Stimulated activated memory B cell treated with anti-CD40 and anti-IgM and Interleukin-4, amounts not matched to agents 10 μg/mL and 1 μg/mL and 100 μg/mL, for 72 hours (primary cell): ENCODE measurements around the gene TEX9.
"Not testable (repeated sequence)": the region's sequence is repeated elsewhere in the genome, so short reads cannot be mapped to it uniquely, and the experiment has no call there.

ENCODE experiments used
- ATAC-seq: fragments of 150-1000 bp; cut with Tn5 transposase; 2 replicates; pipeline ENCODE4 v1.10.0; 2021
- H3K27ac Mint-ChIP-seq: one replicate; pipeline ENCODE4 v1.8.0; 2022; ENCODE audit warnings: mild to moderate bottlenecking, mixed read lengths
- H3K27me3 Mint-ChIP-seq: one replicate; pipeline ENCODE4 v1.8.0; 2022; ENCODE audit warnings: mixed read lengths
- H3K36me3 Mint-ChIP-seq: one replicate; pipeline ENCODE4 v1.8.0; 2022; ENCODE audit warnings: mixed read lengths
- H3K4me1 Mint-ChIP-seq: one replicate; pipeline ENCODE4 v1.8.0; 2022; ENCODE audit warnings: mixed read lengths
- H3K4me3 Mint-ChIP-seq: one replicate; pipeline ENCODE4 v1.8.0; 2022; ENCODE audit warnings: mild to moderate bottlenecking, moderate library complexity, mixed read lengths
- H3K9me3 Mint-ChIP-seq: one replicate; pipeline ENCODE4 v1.8.0; 2022; ENCODE audit warnings: mixed read lengths

TEX9 gene

GRCh38 chr15:56365075-56365711 is at the start of gene TEX9:
Gene TEX9, plus strand, starts transcription at chr15:56365426. Its CDS starts 25 bp downstream, at chr15:56365451.
- H3K4me1 Mint-ChIP-seq, result peaks cover 21% of the 10 kb centered on the region
- no peaks in the 10 kb centered on the region for H3K36me3 Mint-ChIP-seq
- H3K4me3 Mint-ChIP-seq, result peak within 1 kb of the TSS; percentile 93
- H3K9me3 Mint-ChIP-seq, result peaks cover 4% of the 10 kb centered on the region
- H3K27me3 Mint-ChIP-seq, result no peaks in the 10 kb centered on the region
- peak; percentile 98 for ATAC-seq
- peak within 1 kb of the TSS; percentile 82 for H3K27ac Mint-ChIP-seq

GRCh38 chr15:56316561-56316960 is 48.7 kb upstream of the TEX9 start:
- H3K27ac Mint-ChIP-seq, H3K4me1 Mint-ChIP-seq, H3K27me3 Mint-ChIP-seq, H3K9me3 Mint-ChIP-seq, H3K4me3 Mint-ChIP-seq, ATAC-seq: not testable (repeated sequence)
- H3K36me3 Mint-ChIP-seq, result peaks cover 16% of the 10 kb centered on the region

GRCh38 chr15:56320316-56320715 is 44.9 kb upstream of the TEX9 start:
- Mint-ChIP-seq H3K27ac (no peak overlapping the region), H3K27me3 (no peaks in the 10 kb centered on the region), H3K9me3 (peaks cover 9% of the 10 kb centered on the region), H3K4me1 (peaks cover 7% of the 10 kb centered on the region), H3K4me3 (no peak overlapping the region), H3K36me3 (peaks cover 16% of the 10 kb centered on the region)
- ATAC-seq, result no peak

GRCh38 chr15:56320861-56321260 is 44.4 kb upstream of the TEX9 start:
- peaks cover 9% of the 10 kb centered on the region for H3K9me3 Mint-ChIP-seq

GRCh38 chr15:56322444-56322843 is 42.8 kb upstream of the TEX9 start:
- ATAC-seq, result no peak
- Mint-ChIP-seq H3K9me3 (peaks cover 6% of the 10 kb centered on the region), H3K27ac (no peak overlapping the region), H3K4me1 (peaks cover 7% of the 10 kb centered on the region), H3K36me3 (peaks cover 11% of the 10 kb centered on the region), H3K27me3 (no peaks in the 10 kb centered on the region), H3K4me3 (no peak overlapping the region)

More at GRCh38 chr15:56320861-56321260, 44.4 kb upstream of the TEX9 start:
- ATAC-seq, result no peak
- no peaks in the 10 kb centered on the region for H3K27me3 Mint-ChIP-seq
- H3K27ac Mint-ChIP-seq, result no peak overlapping the region
- peaks cover 7% of the 10 kb centered on the region for H3K4me1 Mint-ChIP-seq
- peaks cover 16% of the 10 kb centered on the region for H3K36me3 Mint-ChIP-seq
- H3K4me3 Mint-ChIP-seq, result no peak overlapping the region

GRCh38 chr15:56323435-56323834 is 41.8 kb upstream of the TEX9 start:
- Mint-ChIP-seq H3K4me1 (peaks cover 7% of the 10 kb centered on the region), H3K36me3 (peaks cover under 1% of the 10 kb centered on the region), H3K9me3 (no peaks in the 10 kb centered on the region), H3K4me3 (no peak overlapping the region), H3K27ac (no peak overlapping the region), H3K27me3 (no peaks in the 10 kb centered on the region)
- ATAC-seq, result no peak

- Mint-ChIP-seq H3K4me3 (no peak overlapping the region), H3K27me3 (no peaks in the 10 kb centered on the region), H3K9me3 (no peaks in the 10 kb centered on the region), H3K27ac (no peak overlapping the region), H3K36me3 (peaks cover 8% of the 10 kb centered on the region), H3K4me1 (peaks cover 7% of the 10 kb centered on the region)
- no peak for ATAC-seq
Observed at GRCh38 chr15:56325186-56325585, 40.0 kb upstream of the TEX9 start.

GRCh38 chr15:56327721-56328502 is 37.3 kb upstream of the TEX9 start:
- Mint-ChIP-seq H3K9me3 (peaks cover 6% of the 10 kb centered on the region), H3K36me3 (peaks cover 14% of the 10 kb centered on the region), H3K27me3 (no peaks in the 10 kb centered on the region), H3K27ac (no peak overlapping the region), H3K4me1 (peaks cover 7% of the 10 kb centered on the region), H3K4me3 (no peak overlapping the region)
- ATAC-seq, result no peak

GRCh38 chr15:56337084-56337725 is 28.0 kb upstream of the TEX9 start:
- H3K36me3 Mint-ChIP-seq, result peaks cover 6% of the 10 kb centered on the region
- H3K27ac Mint-ChIP-seq, result no peak overlapping the region
- H3K4me3 Mint-ChIP-seq, result no peak overlapping the region
- no peaks in the 10 kb centered on the region for H3K4me1 Mint-ChIP-seq
- peaks cover 6% of the 10 kb centered on the region for H3K9me3 Mint-ChIP-seq
- H3K27me3 Mint-ChIP-seq, result no peaks in the 10 kb centered on the region
- no peak for ATAC-seq

GRCh38 chr15:56339594-56339993 is 25.6 kb upstream of the TEX9 start:
- Mint-ChIP-seq H3K9me3 (no peaks in the 10 kb centered on the region), H3K4me1 (no peaks in the 10 kb centered on the region), H3K27me3 (no peaks in the 10 kb centered on the region), H3K27ac (no peak overlapping the region), H3K36me3 (no peaks in the 10 kb centered on the region), H3K4me3 (no peak overlapping the region)
- ATAC-seq, result no peak

GRCh38 chr15:56341201-56341600 is 24.0 kb upstream of the TEX9 start:
- Mint-ChIP-seq H3K36me3 (no peaks in the 10 kb centered on the region), H3K4me3 (no peak overlapping the region), H3K4me1 (no peaks in the 10 kb centered on the region), H3K27ac (no peak overlapping the region), H3K27me3 (no peaks in the 10 kb centered on the region), H3K9me3 (no peaks in the 10 kb centered on the region)
- no peak for ATAC-seq

- Mint-ChIP-seq H3K4me1 (no peaks in the 10 kb centered on the region), H3K9me3 (no peaks in the 10 kb centered on the region), H3K36me3 (no peaks in the 10 kb centered on the region), H3K27me3 (no peaks in the 10 kb centered on the region), H3K4me3 (no peak overlapping the region), H3K27ac (no peak overlapping the region)
- no peak for ATAC-seq
Observed at GRCh38 chr15:56342653-56343052, 22.6 kb upstream of the TEX9 start.

GRCh38 chr15:56343879-56344278 is 21.3 kb upstream of the TEX9 start:
- no peaks in the 10 kb centered on the region for H3K36me3 Mint-ChIP-seq
- H3K9me3 Mint-ChIP-seq, result no peaks in the 10 kb centered on the region
- H3K27me3 Mint-ChIP-seq, result no peaks in the 10 kb centered on the region
- no peak overlapping the region for H3K27ac Mint-ChIP-seq
- no peaks in the 10 kb centered on the region for H3K4me1 Mint-ChIP-seq
- no peak for ATAC-seq
- no peak overlapping the region for H3K4me3 Mint-ChIP-seq

GRCh38 chr15:56344336-56344735 is 20.9 kb upstream of the TEX9 start:
- no peaks in the 10 kb centered on the region for H3K27me3 Mint-ChIP-seq
- H3K27ac Mint-ChIP-seq, result no peak overlapping the region
- H3K9me3 Mint-ChIP-seq, result no peaks in the 10 kb centered on the region
- H3K36me3 Mint-ChIP-seq, result no peaks in the 10 kb centered on the region
- no peak for ATAC-seq
- no peak overlapping the region for H3K4me3 Mint-ChIP-seq
- H3K4me1 Mint-ChIP-seq, result no peaks in the 10 kb centered on the region

GRCh38 chr15:56346414-56346813 is 18.8 kb upstream of the TEX9 start:
- Mint-ChIP-seq H3K4me1 (no peaks in the 10 kb centered on the region), H3K27me3 (no peaks in the 10 kb centered on the region), H3K9me3 (no peaks in the 10 kb centered on the region), H3K36me3 (no peaks in the 10 kb centered on the region), H3K27ac (no peak overlapping the region), H3K4me3 (no peak overlapping the region)
- no peak for ATAC-seq

GRCh38 chr15:56349554-56349953 is 15.7 kb upstream of the TEX9 start:
- ATAC-seq, result no peak
- H3K4me3 Mint-ChIP-seq, result no peak overlapping the region
- H3K27ac Mint-ChIP-seq, result no peak overlapping the region
- H3K36me3 Mint-ChIP-seq, result no peaks in the 10 kb centered on the region
- H3K4me1 Mint-ChIP-seq, result no peaks in the 10 kb centered on the region
- H3K27me3 Mint-ChIP-seq, result no peaks in the 10 kb centered on the region
- no peaks in the 10 kb centered on the region for H3K9me3 Mint-ChIP-seq
